HCT116 (cell line): ENCODE measurements around the gene CHN1.

Experiments used
- CEBPB ChIP-seq: IDR thresholded peaks from 2 replicates; pipeline ENCODE4 v1.6.1; 2012; ENCODE audit warnings: low read depth
- ELF1 ChIP-seq: IDR thresholded peaks from 2 replicates; pipeline ENCODE4 v1.6.1; 2012; ENCODE audit warnings: low read depth, borderline replicate concordance
- EZH2 ChIP-seq: fragments of 200-600 bp; sonication (generic); IDR thresholded peaks from 2 replicates; pipeline ENCODE4 v1.6.1; 2017; ENCODE audit warnings: antibody characterized with exemption, mixed run types
- EZH2phosphoT487 ChIP-seq: fragments of 200-600 bp; IDR thresholded peaks from 2 replicates; pipeline ENCODE4 v1.6.1; 2018; ENCODE audit warnings: antibody characterized with exemption, borderline replicate concordance
- FOSL1 ChIP-seq: IDR thresholded peaks from 2 replicates; pipeline ENCODE4 v1.6.1; 2012; ENCODE audit warnings: low read depth
- POLR2A ChIP-seq: IDR thresholded peaks from 2 replicates; pipeline ENCODE4 v1.7.0; 2011; ENCODE audit warnings: borderline replicate concordance; ENCODE audit not compliant: insufficient read depth, insufficient read length; ENCODE audit errors: extremely low read depth
- POLR2AphosphoS5 ChIP-seq: IDR thresholded peaks from 2 replicates; pipeline ENCODE4 v1.6.1; 2011; ENCODE audit warnings: mild to moderate bottlenecking, low read depth, low read length, moderate library complexity
- SIN3A ChIP-seq: IDR thresholded peaks from 2 replicates; pipeline ENCODE4 v1.6.1; 2012; ENCODE audit warnings: low read depth
- SP1 ChIP-seq: IDR thresholded peaks from 2 replicates; pipeline ENCODE4 v1.6.1; 2012; ENCODE audit warnings: low read depth
- YY1 ChIP-seq: IDR thresholded peaks from 2 replicates; pipeline ENCODE4 v1.6.1; 2011; ENCODE audit warnings: low read length, low read depth, moderate library complexity, mild to moderate bottlenecking; ENCODE audit not compliant: insufficient replicate concordance; ENCODE audit errors: extremely low read depth
- TF ChIP-seq, protein P1 (sequence below), 3 experiments: fragments of 200-600 bp in 1 of 3; sonication (generic) in 1 of 3; IDR thresholded peaks in 2 of 3; conservative IDR thresholded peaks in 1 of 3; 2 replicates each; pipeline ENCODE4 v1.5.1; 2012 to 2017; ENCODE audit warnings: low read depth in 2 of 3, low read length in 2 of 3, antibody characterized with exemption in 1 of 3, borderline replicate concordance in 1 of 3, control low read depth in 1 of 3, mild to moderate bottlenecking in 1 of 3, mixed read lengths in 1 of 3, mixed run types in 1 of 3, moderate library complexity in 1 of 3; ENCODE audit not compliant: insufficient read depth in 1 of 3
- TF ChIP-seq, protein P2 (sequence below): IDR thresholded peaks from 2 replicates; pipeline ENCODE4 v1.6.1; 2012
- TF ChIP-seq, protein P3 (sequence below): IDR thresholded peaks from 2 replicates; pipeline ENCODE4 v1.6.1; 2012; ENCODE audit warnings: low read depth
- TF ChIP-seq, protein P4 (sequence below): IDR thresholded peaks from 2 replicates; pipeline ENCODE4 v1.6.1; 2012

DNA sequence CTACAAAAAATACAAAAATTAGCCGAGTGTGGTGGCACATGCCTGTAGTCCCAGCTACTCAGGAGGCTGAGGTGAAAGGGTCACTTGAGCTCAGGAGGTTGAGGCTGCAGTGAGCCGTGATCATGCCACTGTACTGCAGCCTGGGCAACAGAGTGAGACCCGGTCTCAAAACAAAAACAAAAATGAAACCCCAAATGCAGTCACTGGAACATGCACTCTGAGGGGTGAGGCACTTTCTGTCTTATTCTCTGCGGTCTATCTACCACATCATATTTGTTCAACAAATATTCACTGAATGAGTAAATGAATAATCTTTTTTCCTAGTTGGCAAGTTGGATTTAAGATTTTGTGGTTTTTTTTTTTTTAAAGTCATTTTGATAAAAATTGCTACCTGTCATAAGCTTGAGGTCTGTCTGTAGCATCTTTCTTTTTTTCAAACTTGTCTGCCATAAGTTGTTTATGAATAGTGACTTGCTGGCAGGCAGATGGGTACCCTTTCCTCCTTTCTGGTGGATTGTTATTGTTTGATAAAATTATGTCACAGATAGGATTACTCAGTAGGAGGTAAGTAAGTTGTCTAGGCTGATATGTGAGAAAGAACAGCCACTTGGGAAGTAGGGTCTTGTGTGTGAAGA lies 252.7 kb downstream of the CHN1 start:
- TF ChIP-seq, protein P1, sequence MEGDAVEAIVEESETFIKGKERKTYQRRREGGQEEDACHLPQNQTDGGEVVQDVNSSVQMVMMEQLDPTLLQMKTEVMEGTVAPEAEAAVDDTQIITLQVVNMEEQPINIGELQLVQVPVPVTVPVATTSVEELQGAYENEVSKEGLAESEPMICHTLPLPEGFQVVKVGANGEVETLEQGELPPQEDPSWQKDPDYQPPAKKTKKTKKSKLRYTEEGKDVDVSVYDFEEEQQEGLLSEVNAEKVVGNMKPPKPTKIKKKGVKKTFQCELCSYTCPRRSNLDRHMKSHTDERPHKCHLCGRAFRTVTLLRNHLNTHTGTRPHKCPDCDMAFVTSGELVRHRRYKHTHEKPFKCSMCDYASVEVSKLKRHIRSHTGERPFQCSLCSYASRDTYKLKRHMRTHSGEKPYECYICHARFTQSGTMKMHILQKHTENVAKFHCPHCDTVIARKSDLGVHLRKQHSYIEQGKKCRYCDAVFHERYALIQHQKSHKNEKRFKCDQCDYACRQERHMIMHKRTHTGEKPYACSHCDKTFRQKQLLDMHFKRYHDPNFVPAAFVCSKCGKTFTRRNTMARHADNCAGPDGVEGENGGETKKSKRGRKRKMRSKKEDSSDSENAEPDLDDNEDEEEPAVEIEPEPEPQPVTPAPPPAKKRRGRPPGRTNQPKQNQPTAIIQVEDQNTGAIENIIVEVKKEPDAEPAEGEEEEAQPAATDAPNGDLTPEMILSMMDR (IDR thresholded peaks at IDR 0.05 in 2 of 3, conservative IDR thresholded peaks at IDR 0.05 in 1 of 3; ENCODE audit: borderline replicate concordance in 1 of 3, insufficient read depth in 1 of 3, low read depth in 2 of 3, low read length in 2 of 3) = no peak
- TF ChIP-seq POLR2A = no peak
- TF ChIP-seq EZH2 = no peak
- TF ChIP-seq, protein P2, sequence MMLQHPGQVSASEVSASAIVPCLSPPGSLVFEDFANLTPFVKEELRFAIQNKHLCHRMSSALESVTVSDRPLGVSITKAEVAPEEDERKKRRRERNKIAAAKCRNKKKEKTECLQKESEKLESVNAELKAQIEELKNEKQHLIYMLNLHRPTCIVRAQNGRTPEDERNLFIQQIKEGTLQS = no peak
- no peak for TF ChIP-seq SIN3A
- TF ChIP-seq, protein P3, sequence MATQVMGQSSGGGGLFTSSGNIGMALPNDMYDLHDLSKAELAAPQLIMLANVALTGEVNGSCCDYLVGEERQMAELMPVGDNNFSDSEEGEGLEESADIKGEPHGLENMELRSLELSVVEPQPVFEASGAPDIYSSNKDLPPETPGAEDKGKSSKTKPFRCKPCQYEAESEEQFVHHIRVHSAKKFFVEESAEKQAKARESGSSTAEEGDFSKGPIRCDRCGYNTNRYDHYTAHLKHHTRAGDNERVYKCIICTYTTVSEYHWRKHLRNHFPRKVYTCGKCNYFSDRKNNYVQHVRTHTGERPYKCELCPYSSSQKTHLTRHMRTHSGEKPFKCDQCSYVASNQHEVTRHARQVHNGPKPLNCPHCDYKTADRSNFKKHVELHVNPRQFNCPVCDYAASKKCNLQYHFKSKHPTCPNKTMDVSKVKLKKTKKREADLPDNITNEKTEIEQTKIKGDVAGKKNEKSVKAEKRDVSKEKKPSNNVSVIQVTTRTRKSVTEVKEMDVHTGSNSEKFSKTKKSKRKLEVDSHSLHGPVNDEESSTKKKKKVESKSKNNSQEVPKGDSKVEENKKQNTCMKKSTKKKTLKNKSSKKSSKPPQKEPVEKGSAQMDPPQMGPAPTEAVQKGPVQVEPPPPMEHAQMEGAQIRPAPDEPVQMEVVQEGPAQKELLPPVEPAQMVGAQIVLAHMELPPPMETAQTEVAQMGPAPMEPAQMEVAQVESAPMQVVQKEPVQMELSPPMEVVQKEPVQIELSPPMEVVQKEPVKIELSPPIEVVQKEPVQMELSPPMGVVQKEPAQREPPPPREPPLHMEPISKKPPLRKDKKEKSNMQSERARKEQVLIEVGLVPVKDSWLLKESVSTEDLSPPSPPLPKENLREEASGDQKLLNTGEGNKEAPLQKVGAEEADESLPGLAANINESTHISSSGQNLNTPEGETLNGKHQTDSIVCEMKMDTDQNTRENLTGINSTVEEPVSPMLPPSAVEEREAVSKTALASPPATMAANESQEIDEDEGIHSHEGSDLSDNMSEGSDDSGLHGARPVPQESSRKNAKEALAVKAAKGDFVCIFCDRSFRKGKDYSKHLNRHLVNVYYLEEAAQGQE = no peak
- TF ChIP-seq POLR2AphosphoS5 = no peak
- TF ChIP-seq, protein P4, sequence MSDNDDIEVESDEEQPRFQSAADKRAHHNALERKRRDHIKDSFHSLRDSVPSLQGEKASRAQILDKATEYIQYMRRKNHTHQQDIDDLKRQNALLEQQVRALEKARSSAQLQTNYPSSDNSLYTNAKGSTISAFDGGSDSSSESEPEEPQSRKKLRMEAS = no peak
- no peak for TF ChIP-seq FOSL1
- no peak for TF ChIP-seq ELF1
- no peak for TF ChIP-seq YY1
- TF ChIP-seq EZH2phosphoT487 = no peak
- no peak for TF ChIP-seq CEBPB
- TF ChIP-seq SP1 = no peak
